Muscle of back (tissue), 11 donors: ENCODE data around the gene ETHE1. TPM values are rescaled to one million over a fixed set of nuclear protein-coding genes. Genes with fewer than 3 reads are reported as not detected.

ENCODE experiments used
- DNase-seq, 3 donors: peaks; one replicate each; pipeline versions ENCODE4 v3.0.0 to v3.0.0-alpha.2; 2013
- polyA plus RNA-seq, 10 donors: library from polyadenylated mRNA; unstranded; fragments of 120-200 nt; gene quantifications; one replicate each; pipeline ENCODE4 v1.2.1, GENCODE V29; 2013; ENCODE audit not compliant: insufficient read length in 10 of 10

The ETHE1 gene
- polyA plus RNA-seq, 10 donors: 10.5 to 16.5 (median 14.7) TPM

DNA sequence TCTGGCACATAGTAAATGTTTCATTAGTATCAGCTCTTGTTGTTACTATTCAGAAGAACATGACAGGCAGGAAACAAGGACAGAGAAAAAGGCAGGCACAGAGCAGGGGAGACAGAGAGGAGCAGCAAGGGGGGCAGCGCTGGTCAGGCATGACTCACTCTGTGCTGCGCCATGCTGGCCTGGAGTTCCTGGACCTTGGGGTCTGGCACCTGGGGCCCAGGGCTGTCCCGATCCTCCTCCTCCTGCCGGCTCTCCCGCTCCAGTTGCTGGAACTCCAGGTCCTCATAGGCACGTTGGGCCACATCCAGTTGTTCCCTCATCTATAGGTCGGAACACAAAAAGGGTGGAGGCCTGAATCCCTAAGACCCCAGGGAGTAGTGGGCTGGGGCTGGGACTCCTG, 30.0 kb downstream of the ETHE1 start:
- no peak for DNase-seq

DNA sequence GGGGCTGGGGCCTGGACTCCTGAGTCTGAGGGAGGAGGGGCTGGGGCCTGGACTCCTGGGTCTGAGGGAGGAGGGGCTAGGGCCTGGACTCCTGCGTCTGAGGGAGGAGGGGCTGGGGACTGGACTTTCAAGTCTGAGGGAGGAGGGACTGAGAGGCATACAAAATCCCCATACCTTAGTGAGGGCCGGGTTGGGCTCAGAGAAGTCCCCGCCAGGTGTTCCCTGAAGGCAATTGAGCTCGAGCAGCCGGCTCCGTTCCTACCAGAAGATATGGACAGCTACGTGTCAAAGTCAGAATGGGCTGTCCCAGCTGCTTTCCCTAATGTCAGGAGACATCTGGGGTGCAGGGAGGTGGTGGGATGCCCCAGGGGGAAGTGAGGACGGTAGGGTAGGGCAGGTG, 31.9 kb downstream of the ETHE1 start:
- DNase-seq: no peak

DNA sequence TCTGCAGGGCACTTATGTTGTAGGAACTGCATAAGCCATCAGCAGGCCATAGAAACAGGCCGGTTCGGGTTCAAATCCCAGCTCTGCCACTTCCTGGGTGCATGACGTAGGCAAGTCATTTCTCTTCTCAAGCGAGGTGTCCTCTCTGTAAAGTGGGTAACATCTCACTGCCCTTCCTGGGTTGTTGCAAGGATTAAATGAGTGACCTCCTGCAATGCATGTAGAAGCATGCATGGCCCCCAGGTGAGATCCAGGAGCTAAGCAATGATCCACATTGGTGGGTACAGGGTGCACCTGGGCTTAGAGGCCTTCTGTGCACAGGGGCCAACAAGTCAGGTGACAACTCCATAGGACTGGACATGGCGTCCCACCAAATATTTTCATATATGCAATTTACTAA, 36.2 kb downstream of the ETHE1 start:
- no peak for DNase-seq

DNA sequence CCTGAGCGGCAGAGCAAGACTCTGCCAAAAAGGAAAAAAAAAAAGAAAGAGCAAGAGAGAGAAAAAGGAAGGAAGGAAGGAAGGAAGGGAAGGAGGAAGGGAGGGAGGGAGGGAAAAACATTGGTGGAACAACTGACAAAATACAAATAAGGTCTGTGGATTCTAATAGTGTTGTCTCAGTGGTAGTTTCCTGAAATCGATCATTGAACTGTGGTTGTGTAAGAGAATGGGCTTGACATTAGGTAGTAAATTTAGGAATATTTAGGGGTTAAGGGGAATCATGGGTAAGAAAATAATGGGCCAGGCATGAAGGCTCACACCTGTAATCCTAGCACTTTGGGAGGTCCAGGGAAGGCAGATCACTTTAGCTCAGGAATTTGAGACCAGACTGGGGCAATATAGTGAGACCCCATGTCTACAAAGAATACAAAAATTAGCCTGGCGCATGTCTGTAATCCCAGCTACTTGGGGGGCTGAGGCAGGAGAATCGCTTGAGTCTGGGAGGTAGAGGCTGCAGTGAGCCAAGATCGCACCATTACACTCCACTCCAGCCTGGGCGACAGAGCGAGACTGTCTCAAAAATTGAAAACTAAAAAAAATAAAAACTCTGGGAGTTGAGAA, 36.9 kb downstream of the ETHE1 start:
- no peak for DNase-seq

DNA sequence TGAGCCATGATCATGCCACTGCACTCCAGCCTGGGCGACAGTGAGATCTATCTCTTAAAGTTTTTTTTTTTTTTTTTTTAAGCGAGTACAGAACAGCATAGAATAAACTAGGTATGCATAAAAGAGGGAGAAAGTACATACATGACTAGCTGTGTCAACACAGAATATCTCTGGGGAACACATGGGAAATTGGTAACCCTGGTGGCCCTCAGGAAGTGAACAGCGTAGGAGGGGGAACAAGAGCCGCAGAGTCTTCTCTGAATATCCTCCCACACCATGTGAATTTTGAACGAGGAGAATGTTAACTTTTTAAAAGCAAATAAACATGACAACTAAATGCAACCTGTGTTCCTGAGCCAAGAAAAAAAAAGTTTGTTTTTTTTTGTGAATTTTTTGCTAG, 37.7 kb downstream of the ETHE1 start:
- no peak for DNase-seq

DNA sequence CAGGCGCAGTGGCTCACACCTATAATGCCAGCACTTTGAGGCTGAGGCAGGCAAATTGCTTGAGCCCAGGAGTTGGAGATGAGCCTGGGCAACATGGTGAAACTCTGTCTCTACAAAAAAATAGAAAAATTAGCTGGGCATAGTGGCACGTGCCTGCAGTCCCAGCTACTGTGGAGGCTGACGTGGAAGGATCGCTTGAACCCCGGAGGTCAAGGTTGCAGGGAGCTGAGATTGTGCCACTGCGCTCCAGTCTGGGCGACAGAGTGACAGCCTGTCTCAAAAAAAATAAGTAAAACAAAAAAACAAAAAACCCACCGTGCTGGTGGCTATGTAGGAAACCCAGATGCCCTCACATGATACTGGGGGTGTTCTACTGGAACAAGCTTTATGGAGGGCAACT, 38.8 kb downstream of the ETHE1 start:
- no peak for DNase-seq

DNA sequence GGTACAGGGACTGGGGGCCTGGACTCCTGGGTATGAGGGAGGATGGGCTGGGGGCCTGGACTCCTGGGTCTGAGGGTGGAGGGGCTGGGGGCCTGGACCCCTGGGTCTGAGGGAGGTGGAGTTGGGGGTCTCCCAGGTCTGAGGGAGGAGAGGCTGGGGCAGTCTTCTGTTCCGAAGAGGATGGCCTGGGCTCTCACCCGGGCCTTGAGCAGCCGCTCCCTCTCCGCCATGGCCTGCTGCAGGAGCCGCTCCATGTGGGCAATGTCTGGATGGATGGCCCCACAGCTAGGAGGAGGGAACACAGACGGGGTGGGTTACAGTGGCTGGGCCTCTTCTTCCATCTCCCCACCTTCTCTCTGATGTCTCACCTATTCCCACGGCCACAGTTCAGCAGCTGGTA, 40.6 kb downstream of the ETHE1 start:
- DNase-seq: no peak

DNA sequence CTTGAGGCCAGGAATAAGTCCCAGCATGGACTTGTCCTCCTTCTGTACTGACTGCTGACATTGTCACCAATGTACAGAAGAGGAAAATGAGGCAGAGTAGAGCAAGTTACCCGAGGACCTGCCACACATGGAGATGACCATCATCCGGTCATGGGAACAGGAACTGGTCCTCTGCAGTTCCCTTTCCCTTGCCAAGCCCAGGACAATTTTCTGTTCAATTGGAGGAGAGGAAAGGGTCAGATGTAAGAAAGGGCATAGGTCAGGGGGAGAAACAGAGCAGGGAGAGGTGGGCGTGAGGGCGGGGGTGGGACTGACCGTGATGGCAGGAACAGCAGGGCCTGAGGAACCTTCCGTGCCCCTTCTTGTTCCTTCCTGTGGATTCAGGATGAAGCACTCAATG, 41.0 kb downstream of the ETHE1 start:
- no peak for DNase-seq

DNA sequence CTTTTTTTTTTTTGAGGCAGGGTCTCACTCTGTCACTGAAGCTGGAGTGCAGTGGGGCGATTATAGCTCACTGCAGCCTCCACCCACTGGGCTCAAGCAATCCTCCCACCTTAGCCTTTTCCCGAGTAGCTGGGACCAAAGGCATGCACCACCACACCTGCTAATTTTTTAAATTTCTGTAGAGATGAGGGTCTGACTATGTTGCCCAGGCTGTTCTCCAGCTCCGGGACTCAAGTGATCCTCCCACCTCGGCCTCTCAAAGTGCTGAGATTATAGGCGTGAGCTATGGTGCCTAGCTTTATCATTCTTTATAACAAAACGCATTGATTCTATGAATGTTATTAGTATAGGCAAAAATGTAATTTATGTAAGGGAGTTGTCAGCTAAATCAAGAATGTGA, 43.7 kb downstream of the ETHE1 start:
- DNase-seq: no peak

DNA sequence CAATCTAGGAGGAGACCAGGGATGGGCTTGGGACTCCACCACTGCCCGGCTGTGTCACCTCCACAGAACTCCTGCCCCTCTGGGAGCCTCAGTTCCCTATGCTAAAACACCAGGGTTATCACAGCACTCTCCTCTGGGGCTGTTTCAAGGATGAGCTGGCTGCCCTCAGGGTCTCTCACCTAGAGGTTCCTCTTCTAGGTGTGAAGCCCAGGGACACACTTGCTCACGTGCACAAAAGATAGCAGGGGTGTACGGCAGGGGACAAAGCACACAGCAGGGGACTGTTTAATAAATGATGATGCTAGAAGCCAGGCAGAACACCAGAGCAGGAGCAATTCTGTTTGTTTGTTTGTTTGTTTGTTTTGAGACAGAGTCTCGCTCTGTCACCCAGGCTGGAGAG, 44.8 kb downstream of the ETHE1 start:
- no peak for DNase-seq

DNA sequence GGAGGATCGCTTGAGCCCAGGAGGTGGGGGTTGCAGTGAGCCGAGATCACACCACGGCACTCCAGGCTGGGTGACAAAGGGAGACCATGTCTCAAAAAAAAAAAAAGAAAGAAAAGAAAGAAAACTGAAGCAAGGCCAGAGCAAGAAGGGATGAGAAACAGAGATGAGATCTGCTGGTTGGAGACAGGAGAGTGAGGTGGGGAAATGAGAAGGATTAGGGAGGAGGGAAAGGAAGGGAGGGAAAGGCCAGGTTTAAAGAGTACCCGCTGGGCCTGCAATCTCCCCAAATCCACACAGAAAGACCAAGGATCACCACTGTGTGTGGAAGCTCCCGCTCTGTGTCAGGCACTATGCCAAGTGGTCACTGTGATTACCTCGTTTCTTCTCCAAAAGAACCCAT, 45.3 kb downstream of the ETHE1 start:
- no peak for DNase-seq

DNA sequence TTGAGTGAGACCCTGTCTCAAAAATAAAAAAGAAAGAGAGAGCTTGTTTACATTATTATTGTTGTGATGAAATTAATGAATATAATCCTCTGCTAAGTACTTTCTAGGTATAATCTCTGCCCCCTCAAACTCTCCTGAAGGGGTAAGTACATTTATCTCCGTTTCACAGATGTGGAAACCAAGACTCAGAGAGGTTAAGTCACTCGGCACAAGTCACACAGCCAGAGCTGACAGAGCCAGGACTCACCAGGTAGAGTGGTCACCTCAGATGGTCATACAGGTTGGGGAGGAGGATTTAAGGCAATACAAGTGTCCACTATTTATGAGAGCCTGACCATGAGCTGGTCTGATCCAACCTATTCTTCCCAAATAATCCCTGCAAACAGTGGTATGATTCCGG, 46.4 kb downstream of the ETHE1 start:
- no peak for DNase-seq

DNA sequence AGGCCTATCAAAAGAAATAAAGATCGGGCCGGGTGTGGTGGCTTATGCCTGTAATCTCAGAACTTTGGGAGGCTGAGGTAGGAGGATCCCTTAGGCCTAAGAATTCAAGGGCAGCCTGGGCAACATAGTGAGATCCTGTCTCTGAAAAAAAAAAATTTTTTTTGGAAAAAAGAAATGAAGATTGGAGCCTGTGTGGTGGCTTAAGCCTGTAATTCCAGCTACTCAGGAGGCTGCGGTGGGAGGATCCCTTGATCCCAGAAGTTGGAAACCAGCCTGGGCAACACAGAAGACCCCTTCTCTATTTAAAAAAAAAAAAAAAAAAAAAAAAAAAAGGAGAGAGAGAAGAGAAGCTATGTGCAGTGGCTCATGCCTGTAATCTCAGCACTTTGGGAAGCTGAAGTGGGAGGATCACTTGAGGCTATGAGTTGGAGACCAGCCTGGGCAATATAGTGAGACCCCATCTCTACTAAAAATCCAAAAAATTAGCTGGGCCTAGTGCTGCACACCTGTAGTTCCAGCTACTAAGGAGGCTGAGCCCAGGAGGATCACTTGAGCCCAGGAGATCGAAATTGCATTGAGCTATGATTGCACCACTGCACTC, 46.9 kb downstream of the ETHE1 start:
- DNase-seq: no peak

DNA sequence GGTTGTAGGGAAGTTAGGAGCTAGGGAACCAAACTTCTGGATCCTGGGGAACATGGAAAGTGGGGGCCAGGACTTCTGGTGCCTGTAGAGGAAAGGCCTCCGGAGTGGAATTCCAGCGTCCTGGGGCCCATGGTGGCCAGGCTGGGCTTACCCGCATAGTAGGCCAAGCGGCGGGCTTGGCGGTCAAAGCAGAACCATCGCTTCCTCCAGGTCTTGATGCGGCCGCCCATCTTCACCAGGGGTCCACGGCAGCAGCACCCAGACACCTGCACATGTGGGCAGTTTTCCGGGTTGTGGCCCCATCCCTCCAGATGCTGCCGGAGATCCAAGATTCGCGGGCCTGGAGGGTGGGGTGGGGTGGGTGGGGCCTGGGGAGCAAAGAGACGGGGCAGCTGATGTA, 47.8 kb downstream of the ETHE1 start:
- DNase-seq: no peak

DNA sequence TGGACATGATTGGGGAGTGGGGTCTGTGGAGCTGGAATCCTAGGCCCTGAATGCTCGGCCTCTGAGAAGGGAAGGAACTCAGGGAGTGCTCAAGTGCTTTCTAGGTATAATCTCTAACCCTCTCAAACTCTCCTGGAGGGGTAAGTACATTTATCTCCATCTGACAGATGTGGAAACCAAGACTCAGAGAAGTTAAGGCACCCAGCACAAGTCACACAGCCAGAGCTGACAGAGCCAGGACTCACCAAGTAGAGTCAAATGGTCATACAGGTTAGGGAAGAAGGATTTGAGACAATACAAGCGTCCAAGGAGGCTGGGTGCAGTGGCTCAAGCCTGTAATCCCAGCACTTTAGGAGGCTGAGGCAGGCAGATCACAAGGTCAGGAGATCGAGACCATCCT, 48.7 kb downstream of the ETHE1 start:
- no peak for DNase-seq

DNA sequence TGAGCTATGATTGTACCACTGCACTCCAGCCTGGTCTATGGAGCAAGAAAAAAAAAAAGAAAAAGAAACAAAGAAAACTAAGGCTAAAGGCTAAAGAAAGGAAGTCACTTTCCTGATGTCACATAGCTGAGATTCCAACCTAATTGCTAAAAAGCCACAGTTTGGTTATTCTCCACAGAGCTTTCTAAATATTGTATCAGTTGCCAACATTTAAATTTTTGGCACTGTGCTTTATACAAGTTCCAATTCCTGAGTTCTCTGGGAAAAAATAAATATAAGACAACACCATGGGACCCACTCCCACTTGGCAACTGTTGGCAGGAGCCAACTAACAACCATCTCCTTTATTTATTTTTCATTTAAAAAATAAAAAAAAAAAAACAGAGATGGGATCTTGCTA, 50.4 kb downstream of the ETHE1 start:
- DNase-seq: peak in 1 of 3 donors; percentile 62

DNA sequence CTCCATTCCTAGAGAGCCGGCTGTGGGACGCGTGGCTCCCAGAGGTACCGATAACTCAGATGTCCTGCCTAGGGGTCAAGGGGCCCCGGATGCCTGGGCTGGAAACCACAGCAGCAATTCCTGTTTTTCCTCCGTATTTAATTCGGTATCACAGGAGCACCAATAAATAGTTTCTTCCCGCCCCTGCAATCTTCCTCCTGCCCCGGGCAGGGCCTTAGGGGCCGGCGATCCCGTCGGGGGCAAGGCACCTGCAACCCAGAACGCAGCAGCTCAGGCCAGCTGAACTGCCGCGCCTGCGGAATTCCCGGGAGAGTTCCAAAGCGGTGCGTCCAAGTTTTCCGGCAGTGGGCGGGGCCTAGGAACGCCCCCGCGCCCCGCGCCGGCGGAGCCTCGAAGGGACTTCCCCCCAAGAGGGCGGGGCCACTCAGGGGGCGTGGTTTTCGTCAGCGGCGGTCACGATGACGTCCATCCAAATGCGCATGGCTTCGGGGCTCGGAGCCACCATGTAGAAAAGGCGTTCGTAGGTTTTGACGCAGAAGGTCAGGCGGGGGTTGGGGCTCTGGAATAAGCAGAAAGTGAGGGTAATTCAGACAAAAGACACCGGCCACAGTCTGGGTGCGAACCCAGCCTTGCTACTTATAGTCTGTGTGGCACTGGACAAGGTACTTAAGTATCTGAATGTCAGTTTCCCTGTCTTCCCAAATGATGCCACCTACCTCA, 51.9 kb downstream of the ETHE1 start:
- peak; percentile 88 to 95 (median 93) for DNase-seq

DNA sequence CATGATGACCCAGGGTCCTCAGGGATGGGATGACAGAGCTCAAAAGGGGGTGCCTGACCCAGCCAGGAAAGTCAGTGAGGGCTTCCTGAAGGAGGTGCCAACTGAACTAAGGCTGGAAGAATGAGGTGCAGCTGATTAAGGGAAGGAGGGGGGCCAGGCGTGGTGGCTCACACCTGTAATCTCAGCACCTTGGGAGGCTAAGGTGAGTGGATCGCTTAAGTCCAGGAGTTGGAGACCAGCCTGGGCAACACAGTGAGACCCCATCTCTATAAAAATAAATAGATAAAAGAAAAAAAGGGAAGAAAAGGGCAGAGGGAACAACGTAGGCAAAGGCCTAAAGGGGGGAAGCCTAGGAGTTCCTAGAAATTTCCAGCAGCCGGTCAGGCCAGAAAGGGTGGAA, 52.5 kb downstream of the ETHE1 start:
- DNase-seq: no peak

DNA sequence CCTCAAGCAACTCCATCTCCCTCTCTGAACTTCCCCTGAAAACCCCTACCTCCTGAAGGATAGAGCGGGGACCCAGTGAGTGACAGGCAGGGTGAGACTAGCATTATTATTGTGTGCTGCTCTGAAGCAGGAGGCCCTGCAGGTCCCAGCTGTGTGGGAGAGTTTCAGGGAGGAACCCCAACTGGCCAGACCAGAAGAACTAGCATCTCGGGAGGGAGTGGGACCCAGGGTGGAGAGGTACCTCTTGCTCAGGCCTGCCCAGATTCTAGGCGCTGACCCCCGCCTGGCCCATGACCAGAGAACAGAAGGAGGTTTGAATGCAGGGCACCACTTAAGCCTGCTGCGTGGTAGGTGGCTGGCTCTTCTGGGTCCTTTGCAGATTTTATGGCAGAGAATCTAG, 55.9 kb downstream of the ETHE1 start:
- no peak for DNase-seq

DNA sequence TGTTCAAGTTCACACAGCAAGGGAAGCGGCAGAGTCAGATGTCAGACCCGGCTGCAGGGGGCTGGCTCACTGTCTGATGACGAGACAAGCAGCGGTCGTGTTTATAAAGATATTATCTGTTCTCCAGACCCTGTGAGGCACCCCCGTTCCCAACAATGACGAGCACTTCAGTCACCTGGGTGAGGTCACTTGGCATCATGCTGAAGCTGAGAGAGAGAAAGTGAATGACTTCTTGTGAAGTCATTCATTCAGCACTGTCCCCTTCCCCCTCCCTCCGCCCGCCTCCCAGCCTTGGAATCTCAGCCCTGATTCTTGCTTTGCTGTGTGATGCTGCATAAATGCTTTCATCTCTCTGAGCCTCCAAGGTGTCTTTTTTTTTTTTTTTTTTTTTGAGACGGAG, 56.7 kb downstream of the ETHE1 start:
- no peak for DNase-seq

DNA sequence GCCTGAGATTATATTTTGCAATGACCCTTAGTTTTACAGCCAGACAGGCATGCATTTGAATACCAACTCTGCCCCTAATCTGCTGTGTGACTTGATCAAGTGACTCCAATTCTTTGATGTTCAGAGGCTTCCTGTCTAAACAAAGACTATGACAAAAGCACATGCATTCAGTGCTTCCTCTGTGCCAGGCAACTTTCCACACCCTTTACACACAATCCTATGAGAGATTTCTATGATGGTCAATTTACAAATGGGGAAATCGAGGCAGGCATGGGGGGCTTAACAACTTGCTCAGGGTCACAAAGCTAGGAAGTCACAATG, 57.9 kb downstream of the ETHE1 start:
- DNase-seq: no peak

DNA sequence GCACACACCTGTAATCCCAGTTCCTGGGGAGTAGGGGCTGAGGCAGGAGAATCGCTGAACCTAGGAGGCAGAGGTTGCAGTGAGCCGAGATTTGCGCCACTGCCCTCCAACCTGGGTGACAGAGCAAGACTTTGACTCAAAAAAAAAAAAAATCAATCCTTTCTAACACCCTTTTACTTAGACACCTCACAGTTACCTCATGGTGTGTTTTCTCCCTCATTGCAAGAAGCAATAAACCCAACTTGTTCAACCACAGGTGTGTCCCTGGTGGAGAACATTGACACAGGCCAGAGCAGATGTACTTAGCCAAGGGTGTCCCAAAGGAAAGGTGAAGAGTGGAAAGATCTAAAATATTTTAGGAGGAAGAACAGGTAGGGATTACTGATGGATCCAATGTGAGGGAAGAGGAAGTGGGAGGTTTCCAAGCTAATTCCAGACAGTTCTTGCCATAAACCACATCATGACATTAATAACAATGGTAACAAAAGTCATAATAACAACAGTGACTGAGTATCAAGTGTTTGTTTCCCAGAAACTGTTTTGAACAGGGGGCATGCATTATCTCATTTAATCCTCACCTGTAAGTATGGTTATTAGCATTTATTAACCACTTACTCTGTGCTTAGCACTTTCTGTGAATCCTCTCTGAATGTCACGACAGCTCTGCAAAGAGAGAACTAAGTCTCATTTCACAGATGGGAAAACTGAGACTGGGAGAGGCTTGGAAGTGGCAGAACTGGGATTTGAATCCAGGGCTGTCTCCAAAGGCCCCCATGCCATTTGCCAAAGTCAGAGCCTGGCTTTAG, 58.4 kb downstream of the ETHE1 start:
- no peak for DNase-seq

DNA sequence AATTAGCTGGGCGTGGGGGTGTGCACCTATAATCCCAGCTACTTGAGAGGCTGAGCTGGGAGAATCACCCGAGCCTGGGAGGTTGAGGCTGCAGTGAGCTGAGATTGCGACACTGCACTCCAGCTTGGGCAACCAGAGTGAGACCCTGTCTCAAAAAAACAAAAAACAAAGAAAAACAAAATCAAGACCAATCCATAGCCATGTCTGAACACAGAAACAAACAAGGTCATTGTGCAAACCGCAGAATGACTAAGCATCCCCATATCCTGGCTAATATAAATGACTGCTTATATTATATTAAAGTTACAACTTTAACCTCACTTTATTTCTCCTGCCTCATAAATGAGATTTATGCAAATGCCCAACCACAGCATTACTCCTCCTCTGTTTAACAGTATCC, 59.3 kb downstream of the ETHE1 start:
- no peak for DNase-seq
